ENCODE data around the gene ANKRD44. TPM values are rescaled to one million over a fixed set of nuclear protein-coding genes. Genes with fewer than 3 reads are reported as not detected.

The ANKRD44 gene
- total and polyA plus RNA-seq, 7 donors, result 0.35 to 9.3 (median 1.7) TPM

GRCh38 chr2:197057959-197058358 is 252.6 kb downstream of the ANKRD44 start:
- no peak overlapping the region for H3K27ac ChIP-seq
- ATAC-seq (no peak), DNase-seq (no peak)
- intact Hi-C loops (cut with DNase I), result no loop called here
- no peak for TF ChIP-seq CTCF (IDR thresholded peaks at IDR 0.05)
- no peak overlapping the region for H3K4me3 ChIP-seq
- WGBS, 3 donors, result 81 to 89% (median 88%) methylated on average over 2 of the region's 2 CpGs
- peaks cover 16% of the 10 kb centered on the region for H3K9me3 ChIP-seq
- H3K36me3 ChIP-seq (ENCODE audit: insufficient read depth in 1 of 2, low read depth in 1 of 2), result no peaks in the 10 kb centered on the region
- no peaks in the 10 kb centered on the region for H3K4me1 ChIP-seq
- no peaks in the 10 kb centered on the region for H3K27me3 ChIP-seq (ENCODE audit: insufficient read depth in 3 of 3, low read length in 2 of 3)

- Histone ChIP-seq H3K4me3 (no peak overlapping the region), H3K27me3 (ENCODE audit: insufficient read depth in 3 of 3, low read length in 2 of 3) (no peaks in the 10 kb centered on the region), H3K27ac (no peak overlapping the region), H3K9me3 (peaks cover 16% of the 10 kb centered on the region), H3K4me1 (no peaks in the 10 kb centered on the region), H3K36me3 (ENCODE audit: insufficient read depth in 1 of 2, low read depth in 1 of 2) (no peaks in the 10 kb centered on the region)
- TF ChIP-seq CTCF (IDR thresholded peaks at IDR 0.05), result no peak
- ATAC-seq (no peak), DNase-seq (no peak)
- intact Hi-C loops (cut with DNase I), result no loop called here
These were observed 255.5 kb downstream of the ANKRD44 start for GRCh38 chr2:197055045-197055444.

DNA sequence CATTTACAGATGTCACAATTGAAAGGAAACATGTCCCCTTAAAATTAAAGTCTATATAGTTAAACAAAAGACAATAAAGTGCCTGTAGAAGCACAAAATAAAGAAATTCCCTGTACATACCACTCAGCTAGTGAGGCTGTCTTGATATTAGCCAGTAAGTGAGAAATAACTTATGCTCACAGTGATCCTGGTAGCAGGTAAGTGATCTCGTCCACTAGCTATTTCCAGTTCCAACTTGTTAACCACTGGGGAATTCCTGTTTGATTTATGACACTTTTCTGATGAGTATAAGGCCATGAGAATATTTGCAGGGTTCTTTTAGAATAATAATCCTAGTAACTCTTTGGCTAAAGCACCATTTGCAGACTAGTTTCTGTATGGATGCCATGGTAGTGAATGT is 256.1 kb downstream of the ANKRD44 start:
- intact Hi-C loops (cut with DNase I), result no loop called here
- TF ChIP-seq CTCF (IDR thresholded peaks at IDR 0.05), result no peak
- WGBS, 3 donors, result 40 to 56% (median 55%) methylated on average over 1 of the region's 1 CpG
- DNase-seq (no peak), ATAC-seq (no peak)
- Histone ChIP-seq H3K36me3 (ENCODE audit: insufficient read depth in 1 of 2, low read depth in 1 of 2) (no peaks in the 10 kb centered on the region), H3K4me1 (no peaks in the 10 kb centered on the region), H3K27ac (no peak overlapping the region), H3K9me3 (peaks cover 16% of the 10 kb centered on the region), H3K4me3 (no peak overlapping the region), H3K27me3 (ENCODE audit: insufficient read depth in 3 of 3, low read length in 2 of 3) (no peaks in the 10 kb centered on the region)

DNA sequence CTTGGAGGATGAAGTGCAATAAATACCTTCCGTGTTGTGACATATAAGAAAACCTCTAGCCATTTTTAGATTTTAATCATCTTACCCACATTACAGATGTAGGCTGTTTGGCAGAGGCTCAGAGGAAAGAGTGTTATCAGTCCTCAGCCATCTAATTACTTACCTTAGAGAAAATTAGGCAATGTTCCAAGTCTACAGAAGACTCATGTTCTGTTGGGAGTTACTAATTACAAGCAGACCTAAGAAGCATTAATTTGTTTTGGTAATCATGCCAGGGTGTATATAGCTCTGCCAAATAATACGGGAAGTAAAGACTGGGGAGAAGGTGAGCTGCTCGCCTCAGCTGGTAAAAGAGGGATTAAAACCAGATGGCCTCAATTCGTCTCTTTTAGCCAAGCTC is 258.2 kb downstream of the ANKRD44 start:
- Histone ChIP-seq H3K4me1 (no peaks in the 10 kb centered on the region), H3K9me3 (peaks cover 16% of the 10 kb centered on the region), H3K27ac (no peak overlapping the region), H3K27me3 (ENCODE audit: insufficient read depth in 3 of 3, low read length in 2 of 3) (no peaks in the 10 kb centered on the region), H3K36me3 (ENCODE audit: insufficient read depth in 1 of 2, low read depth in 1 of 2) (no peaks in the 10 kb centered on the region), H3K4me3 (no peak overlapping the region)
- WGBS, 3 donors, result 51 to 56% (median 52%) methylated on average over 4 of the region's 4 CpGs
- TF ChIP-seq CTCF (IDR thresholded peaks at IDR 0.05), result no peak
- no peak for DNase-seq
- intact Hi-C loops (cut with DNase I), result no loop called here
- ATAC-seq, result no peak

GRCh38 chr2:197045115-197045514 is 265.5 kb downstream of the ANKRD44 start:
- intact Hi-C loops (cut with DNase I), result no loop called here
- no peak for ATAC-seq
- no peak overlapping the region for H3K27ac ChIP-seq
- no peaks in the 10 kb centered on the region for H3K4me1 ChIP-seq
- no peak for TF ChIP-seq CTCF (IDR thresholded peaks at IDR 0.05)
- no peaks in the 10 kb centered on the region for H3K36me3 ChIP-seq (ENCODE audit: insufficient read depth in 1 of 2, low read depth in 1 of 2)
- H3K4me3 ChIP-seq, result no peak overlapping the region
- no peaks in the 10 kb centered on the region for H3K27me3 ChIP-seq (ENCODE audit: insufficient read depth in 3 of 3, low read length in 2 of 3)
- H3K9me3 ChIP-seq, result no peaks in the 10 kb centered on the region
- DNase-seq, result no peak
